NCI-H1436 treated with DMSO at 0.1 percent for 48 hours (cell line): ENCODE data around the gene PAX4.

Source experiments
- DNase-seq: peaks from one replicate; lab custom pipeline; 2025; lab: John Stamatoyannopoulos, UW

Gene PAX4, protein sequence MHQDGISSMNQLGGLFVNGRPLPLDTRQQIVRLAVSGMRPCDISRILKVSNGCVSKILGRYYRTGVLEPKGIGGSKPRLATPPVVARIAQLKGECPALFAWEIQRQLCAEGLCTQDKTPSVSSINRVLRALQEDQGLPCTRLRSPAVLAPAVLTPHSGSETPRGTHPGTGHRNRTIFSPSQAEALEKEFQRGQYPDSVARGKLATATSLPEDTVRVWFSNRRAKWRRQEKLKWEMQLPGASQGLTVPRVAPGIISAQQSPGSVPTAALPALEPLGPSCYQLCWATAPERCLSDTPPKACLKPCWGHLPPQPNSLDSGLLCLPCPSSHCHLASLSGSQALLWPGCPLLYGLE

DNA sequence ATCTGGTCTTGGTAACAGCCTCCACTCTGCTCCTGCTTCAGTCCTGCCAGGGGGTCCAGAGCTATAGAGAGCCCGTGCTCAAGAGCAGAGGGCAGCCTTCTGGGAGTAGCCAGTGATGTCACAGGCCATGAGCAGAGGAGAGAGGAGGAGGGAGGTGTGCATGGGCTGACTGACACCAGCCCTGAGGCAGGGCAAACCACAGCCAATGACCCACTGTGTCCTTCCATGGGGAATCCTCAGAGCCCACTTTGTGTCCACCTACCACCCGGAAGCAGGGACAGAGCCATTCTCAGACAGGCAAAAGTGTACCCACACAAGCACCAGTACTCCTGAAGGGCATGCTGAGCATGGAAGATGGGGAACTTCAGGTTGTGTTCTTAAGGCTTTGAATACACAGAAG, at the start of gene PAX4:
TSS of gene PAX4 (minus strand) at position 101 of the 400 bp plus-strand sequence. CDS start 2,214 bp downstream, outside the sequence.
- no peak for DNase-seq

DNA sequence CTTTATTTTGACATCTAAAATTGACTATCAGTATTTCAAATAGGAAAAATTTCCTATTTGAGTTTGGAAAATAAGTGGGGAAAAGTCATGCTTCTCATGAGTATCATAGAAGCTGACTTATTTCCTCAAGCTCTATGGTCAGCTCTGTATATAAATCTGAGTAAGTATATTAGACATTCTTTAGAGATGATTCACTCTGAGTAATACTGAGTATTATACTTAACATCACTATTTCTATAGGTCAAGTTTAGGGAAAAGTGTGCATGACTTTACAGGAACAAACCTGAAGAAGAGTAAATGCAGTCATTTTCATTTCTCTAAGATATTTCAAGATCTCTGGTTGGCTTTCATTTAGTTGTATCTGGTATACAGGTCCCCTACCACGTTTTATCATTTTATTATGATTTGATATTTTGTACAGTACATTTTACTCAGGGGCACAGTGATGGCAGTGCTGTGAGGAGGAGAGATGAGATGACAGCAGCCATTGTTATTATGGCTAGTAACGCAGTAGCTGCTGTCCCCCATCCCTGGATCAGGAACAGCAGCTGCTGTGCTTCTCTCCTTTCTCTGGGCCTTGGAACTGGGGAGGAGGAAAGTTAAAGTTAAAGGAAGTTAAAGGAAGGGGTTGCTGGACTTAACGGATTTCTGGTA, 49.2 kb upstream of the PAX4 start:
- no peak for DNase-seq

DNA sequence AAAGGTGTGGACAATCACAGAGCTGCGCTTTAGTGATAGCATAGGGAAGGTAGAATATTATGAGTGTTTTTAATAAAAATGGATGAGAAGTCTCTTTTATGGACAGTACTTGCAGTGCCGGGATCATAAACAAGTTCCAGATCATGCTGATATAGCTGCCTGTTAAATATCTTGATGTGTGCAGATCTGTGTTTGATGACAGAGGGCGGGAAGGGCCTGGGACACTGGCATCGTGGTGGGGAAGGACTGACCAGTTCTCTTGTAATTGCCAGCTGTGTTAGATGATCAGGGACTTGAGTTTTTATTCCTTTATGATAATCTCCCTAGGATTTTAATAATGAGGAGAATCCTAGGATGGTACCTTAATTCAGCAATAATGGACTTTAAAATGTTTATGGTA, 48.7 kb upstream of the PAX4 start:
- DNase-seq = no peak

DNA sequence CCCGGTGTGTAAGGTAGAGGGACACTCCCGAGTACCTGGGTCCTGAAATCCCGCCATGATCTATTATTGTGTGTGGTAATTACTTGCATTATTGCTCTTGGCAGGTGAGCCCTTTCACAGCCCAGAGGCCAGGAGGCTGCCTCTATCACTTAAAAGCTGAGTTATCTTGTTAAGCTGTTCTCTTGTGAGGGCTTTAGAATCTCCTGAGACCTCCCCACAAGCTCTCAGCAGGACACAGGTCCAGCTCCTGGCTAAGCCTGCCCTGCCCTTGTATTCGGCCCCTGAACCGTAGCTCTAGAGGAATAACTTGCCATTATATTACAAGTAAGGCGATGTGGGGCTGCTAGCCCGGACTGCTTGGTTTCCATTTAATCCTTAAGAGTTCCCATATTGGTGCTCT, 48.0 kb upstream of the PAX4 start:
- no peak for DNase-seq

DNA sequence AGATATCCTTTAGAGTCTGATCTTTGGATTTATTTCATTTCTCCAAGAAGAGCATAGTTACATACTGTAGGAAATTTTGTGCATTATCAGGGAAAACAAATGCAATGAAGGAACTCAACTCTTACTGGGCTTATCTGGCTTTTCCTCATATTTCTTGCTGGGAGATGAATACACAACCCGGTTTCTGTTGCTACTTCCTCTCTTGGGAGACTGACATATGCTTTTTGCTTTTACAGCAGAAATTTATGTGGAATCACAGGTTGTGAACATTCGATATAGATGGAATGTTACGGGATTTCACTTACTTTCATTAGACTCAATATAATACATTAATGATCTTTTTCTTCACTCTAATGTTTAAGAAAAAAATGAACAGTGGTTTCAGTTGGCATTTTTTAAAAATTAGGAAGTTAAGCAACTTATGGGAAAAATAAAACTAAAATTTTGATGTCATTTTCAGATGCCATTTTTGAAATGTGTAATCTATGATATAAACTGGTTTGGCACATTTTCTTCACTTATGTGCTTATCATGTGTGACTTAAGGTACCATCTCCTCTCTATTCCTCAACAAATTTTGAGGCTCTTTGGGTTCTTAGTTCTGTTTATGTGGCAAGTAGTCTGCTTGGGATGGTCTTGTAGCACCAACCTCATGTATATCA, 41.2 kb upstream of the PAX4 start:
- DNase-seq = no peak

DNA sequence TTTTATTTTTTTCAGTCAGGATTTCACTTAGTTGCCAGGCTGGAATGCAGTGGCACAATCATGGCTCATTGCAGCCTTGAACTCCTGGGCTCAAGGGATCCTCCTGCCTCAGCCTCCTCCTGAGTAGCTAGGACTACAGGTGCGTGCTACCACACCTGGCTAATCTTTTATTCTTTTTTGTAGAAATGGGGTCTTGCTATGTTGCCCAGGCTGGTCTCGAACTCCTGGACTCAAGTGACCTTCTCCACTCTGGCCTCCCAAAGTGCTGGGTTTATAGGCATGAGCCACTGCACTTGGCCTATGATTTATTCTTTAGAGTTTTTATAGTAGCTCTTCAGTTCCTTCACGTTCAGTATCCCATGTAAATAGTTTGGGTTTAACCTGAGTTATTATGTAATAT, 39.6 kb upstream of the PAX4 start:
- no peak for DNase-seq

DNA sequence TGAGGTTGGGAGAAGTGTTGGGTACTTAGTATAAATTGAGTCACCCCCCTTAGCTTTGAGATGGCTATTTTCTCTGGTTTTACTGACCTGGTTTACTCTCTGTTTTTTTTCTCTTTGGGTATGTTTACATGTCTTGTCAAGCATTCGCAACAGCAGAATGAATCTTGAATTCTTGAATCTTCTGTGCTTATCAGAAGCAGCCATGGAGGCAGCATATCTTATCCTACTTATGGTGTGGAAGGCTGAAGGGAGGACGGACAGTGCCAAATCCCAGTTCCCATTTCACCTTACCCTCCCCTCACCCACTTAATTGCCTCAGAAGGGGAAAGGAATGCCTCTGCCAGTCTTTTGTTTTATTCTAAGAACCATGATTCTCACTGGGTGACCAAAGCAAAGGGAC, 37.8 kb upstream of the PAX4 start:
- no peak for DNase-seq

DNA sequence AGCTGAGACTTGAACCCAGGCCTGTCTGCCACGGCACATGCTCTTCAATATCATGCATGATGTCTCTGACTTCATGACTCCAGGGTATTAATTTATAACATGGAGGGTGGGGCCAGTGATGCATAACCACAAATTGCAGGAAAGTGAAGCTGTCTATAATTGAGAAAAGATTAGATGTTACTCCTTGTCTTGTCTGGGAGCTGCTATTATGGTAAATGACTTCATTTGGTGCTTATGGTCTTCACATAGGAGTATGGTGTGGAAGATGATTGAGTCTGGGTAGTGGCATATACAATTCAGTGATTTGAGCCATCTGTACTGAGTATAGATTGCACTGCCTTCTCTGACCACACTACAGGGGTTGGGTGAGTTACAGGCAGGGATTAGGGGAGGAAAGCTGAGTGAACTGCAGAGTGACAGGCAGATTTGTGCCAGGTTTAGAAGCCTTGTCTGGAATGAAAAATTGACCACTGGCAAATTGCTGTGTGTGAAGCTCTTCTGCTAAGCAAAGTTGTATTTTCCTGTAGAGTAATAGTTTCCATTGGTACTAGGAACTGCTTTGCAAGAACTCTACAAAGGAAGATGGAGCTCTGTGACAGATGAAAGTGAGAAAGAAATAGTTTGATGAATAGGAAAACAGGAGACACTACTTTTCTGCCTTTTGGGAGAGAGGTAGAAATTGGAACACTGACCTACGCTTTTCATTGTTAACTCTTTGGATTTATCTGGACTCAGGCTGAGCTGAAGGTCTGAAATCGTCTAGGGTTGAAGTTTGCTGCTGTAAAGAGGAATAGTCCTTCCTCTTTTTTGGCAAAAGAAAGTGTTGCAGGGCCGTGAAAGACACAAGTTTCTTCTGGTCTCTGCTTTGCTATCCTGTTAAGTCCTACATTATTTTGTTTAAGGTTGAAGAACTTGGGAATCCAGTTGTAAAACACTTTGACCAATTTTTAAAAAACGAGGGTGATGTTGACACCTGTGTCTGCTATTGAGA, 36.8 kb upstream of the PAX4 start:
- DNase-seq = no peak

DNA sequence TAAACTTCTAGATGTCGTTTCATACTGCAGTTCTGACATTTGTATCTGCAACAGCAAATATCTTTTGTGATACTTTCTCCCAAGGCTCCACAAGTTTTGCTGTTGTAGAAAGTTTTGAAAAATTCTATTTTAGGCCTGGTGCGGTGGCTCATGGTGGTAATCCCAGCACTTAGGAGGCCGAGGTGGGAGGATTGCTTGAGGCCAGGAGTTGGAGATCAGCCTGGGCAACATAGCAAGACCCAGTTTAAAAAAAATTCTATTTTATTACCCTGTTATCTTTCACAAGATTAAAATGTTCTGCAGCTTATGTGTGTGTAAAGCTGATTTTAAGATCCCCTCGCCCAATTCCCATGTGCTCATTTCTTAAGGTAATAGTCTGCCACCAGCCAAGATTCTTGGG, 35.5 kb upstream of the PAX4 start:
- DNase-seq = no peak

DNA sequence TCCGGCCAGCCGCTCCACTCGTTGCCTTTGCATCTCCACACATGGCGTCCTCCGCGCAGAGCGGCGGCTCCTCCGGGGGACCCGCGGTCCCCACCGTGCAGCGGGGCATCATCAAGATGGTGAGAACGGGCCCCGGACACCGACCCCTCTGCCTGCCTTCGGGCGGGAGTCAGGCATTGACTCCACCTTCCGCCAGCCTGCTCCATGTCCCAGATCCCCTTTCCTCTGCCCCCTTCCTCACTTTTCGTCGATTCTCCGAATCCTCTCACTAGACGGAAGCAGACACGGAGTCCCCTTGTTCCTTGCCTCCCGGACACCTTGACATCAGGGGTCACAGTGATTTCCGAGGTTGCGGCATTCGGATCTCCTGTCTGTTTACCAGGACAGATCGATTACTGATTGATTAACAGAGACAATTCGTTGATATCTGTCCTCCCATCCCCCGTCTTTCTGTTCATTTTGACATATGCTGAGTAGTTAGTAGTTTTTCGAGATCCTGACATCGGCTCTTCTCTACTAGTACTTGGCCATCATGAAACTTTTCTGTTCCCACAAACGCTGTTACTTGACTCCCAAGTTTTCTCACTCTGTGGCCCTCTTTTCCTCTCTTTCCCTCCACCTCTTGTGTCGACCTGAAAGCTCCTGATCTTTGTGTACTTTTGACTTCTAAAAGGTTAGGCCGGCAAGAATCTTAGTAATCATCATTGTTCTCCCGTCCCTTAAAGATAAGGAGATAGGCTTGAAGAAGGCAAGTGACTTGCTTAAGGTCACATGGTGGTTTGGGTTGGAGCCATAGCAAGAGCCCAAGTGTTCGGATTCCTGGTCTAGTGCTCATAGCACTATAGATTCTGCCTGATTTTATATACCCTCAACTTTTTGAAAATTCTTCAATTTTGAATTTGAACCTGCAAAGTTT, 34.6 kb upstream of the PAX4 start:
- DNase-seq = no peak

DNA sequence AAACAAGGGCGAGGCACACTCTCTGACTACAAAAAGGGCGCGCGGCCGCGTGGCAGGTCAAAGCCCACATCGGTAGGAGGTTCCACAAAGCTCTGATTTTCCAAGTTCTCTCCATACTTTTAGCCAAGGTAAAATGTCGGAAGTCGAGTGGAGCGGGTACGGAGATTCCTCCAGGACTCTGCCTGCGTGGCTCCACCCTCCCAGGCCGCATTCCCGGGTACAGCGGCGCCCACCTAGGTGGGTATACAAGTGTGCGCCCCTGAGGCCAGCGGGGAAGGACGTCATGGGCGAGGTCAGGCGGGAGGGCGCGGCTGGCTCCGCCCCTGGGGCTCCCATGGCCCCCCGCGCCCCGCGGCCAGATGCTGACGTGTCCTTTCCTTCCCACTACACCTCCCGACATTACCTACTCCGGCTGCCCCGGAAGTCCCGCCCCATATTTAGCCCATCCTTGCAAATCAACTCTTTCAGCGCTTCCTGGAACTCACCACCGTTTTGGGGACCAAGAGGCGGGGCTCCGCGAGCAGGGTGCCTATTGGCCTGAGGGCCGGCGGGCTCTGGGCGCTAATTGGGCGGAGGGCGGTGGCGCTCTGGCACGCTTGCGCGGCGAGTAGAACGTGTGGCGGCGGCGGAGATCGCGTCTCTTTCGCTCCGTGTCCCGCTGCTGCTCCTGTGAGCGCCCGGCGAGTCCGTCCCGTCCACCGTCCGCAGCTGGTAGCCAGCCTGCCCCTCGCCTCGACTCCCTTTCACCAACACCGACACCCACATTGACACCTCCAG, 33.8 kb upstream of the PAX4 start, which contains the start of gene SND1:
TSS of gene SND1 (plus strand) at position 639 of the 777 bp plus-strand sequence. CDS start 180 bp downstream, outside the sequence.
- DNase-seq = peak; percentile 92

DNA sequence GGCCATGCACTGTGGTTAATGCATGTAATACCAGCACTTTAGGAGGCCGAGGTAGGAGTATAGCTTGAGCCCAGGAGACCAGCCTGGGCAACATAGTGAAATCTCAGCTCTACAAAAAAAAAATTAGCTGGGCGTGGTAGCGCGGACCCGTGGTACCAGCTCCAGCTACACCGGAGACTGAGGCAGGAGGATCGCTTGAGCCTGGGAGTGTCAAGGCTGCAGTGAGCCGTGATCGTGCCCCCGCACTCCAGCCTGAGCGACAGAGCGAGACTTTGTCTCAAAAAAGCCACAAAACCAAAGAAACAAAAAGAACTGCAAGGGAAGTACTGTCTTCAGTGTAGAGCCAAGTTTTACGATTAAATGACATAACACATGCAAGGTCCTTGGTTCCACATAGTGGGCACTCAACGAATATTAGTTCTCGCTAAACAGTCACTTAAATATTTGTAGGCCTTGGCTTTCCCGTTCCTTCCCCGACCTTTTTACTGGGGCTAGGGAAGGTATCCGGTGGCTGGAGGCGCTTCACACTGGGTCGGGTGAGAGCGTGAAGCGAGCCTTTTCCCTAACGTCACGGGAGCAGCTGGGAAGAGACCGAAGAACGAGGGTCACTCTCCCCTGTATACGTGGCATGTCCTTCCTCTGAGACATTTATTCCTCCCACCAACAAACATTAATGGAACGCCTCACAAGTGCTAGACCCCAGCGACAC, 33.1 kb upstream of the PAX4 start:
- DNase-seq = no peak

DNA sequence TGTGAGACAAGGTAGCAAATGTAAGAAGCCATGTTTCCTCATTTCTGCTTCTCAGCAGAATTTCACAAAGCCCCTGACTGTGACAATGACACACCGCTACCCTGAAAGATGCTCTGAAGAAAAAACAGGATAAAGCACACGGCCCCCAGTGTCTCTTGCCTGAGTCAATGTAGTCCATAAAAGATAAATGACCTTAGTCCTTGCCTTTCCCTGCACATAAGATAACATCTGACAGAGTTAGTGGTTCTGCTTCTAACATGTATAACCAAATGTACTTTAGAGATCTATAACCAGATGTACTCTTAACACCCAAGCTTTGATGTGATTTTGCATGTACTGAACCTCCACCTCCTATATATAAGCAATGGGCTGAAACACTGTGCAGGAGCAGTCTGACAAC, 31.0 kb upstream of the PAX4 start:
- DNase-seq = no peak

DNA sequence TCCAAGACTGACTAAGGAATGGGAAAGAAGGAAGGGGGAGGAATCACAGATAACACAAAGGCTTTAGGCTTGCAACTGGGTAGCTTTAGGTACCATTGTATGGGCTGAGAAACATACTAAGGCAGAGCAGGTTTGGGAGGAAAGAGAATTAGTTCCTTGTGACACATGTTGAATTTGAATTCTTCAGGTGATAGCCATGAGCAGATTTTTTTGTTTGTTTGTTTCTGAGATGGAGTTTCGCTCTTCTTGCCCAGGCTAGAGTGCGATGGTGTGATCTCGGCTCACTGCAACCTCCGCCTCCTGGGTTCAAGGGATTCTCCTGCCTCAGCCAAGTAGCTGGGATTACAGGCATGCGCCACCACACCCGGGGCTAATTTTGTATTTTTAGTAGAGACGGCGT, 29.7 kb upstream of the PAX4 start:
- DNase-seq = no peak

DNA sequence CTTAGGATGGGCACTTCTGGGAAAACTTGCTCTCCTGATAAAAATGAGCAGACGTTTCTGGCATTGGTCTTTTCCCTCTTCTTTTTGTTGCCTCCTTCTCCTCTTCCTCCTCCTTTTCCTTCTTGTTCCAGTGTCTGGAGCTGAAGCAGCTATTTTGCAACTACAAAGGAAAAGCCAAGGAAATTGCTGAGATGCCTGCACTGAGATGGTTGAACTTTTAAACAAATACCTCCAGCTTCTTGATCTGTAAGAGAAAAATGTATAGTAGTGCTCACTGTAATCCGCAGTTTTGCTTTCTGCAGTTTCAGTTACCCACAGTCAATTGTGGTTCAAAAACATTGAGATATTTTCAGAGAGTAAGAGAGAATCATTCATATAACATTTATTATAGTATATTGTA, 26.5 kb upstream of the PAX4 start:
- no peak for DNase-seq

DNA sequence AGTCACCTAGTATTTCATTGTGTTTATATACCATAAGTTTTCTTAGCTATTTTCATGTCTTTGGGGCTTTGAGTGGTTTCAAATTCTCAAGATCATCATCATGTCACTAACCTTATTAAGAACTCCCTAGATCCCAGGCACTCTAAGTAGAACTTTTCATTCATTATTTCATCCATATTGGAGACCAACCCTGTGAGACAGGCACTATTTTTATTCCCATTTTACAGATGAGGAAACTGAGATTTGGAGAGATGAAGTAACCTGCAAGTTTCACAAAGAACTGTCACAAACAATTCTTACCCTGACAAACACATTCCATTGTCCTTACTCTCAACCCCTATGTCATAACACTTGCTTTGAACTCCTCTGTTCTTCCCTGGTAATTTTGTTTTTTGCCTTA, 20.3 kb upstream of the PAX4 start:
- DNase-seq = no peak

DNA sequence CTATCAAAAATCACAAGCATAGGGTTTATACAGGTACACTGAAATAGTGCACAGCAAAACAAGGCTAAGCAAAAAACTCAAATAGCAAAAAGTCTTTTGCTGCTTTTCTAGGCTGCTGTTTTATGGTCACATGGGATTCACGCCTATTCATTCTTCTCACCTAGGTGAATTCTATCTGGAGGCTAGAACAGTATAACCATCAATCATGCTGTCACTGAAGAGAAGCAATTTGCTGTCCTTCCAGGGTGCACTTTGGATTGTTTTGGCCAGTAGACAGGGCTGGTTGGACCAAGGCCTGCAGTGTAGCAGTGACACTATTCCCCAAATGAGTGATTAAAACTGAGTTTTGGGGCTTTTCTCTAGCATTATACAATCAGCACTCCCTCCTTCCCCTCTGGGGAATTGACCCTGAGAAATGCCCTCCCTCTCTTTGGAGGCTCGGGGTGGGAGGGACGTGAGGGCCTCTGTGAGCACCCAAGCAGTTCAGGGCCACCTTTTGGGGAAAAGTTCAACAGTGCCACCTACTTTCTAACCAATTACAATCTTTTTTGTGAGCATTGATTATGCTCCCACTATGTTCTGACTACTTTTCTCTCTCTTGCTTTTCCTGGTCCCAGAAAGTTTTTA, 17.8 kb upstream of the PAX4 start:
- DNase-seq = no peak

DNA sequence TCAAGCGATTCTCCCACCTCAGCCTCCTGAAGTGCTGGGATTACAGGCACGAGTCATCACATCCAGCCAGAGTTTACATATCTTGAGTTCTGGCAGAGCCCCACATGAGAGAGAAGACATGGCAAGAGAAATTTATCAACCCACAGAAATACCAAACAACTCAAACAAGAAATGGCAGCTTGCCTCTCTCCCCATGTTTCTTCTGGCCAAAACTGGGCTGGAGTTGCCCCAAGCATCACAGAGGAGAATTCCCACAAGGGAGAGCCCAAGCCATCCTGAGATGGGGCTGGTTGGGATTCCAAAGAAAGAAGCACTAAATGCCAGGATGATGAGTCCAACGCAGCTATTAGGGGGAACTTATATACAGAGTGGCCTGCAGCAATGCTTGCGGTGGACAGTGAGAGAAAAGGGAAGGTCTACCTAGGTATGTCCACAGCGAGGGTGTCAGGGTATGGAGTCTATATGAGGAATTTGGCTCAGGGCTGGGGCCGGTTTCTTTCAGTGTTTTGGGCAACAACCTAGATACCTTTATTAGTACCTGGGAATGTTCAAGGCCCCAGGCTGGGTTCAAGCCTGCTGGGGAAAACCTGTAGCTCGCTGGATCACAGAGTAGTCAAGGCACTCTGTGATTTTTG, 14.5 kb upstream of the PAX4 start:
- no peak for DNase-seq
